Mesendoderm (in vitro differentiated cells): ENCODE results near the gene OAF.
A peak's percentile ranks its signal among the peaks of the same experiment; 100 is the strongest.

Source experiments
- DNase-seq: peaks from one replicate; pipeline ENCODE4 v3.0.0; 2013
- H2AK5ac ChIP-seq: 2 replicates; pipeline ENCODE4 v1.6.1; 2013; ENCODE audit warnings: low read length, inconsistent platforms
- H2BK120ac ChIP-seq: 2 replicates; pipeline ENCODE4 v1.6.1; 2013; ENCODE audit warnings: low read depth, mild to moderate bottlenecking, low read length, moderate library complexity, mixed read lengths
- H2BK15ac ChIP-seq: replicated peaks from 2 replicates; pipeline ENCODE4 v1.6.1; 2013; ENCODE audit warnings: low read depth, mild to moderate bottlenecking, moderate library complexity
- H2BK5ac ChIP-seq: 2 replicates; pipeline ENCODE4 v1.6.1; 2013; ENCODE audit warnings: low read length, inconsistent platforms
- H3K18ac ChIP-seq: 2 replicates; pipeline ENCODE4 v1.6.1; 2013; ENCODE audit warnings: mild to moderate bottlenecking, low read length, mixed read lengths
- H3K23ac ChIP-seq: one replicate; pipeline ENCODE4 v1.6.1; 2013; ENCODE audit warnings: low read length
- H3K27ac ChIP-seq: 2 replicates; pipeline ENCODE4 v1.5.1; 2013; ENCODE audit warnings: low read depth, mild to moderate bottlenecking, inconsistent platforms, low read length, moderate library complexity
- H3K27me3 ChIP-seq: 2 replicates; pipeline ENCODE4 v1.6.1; 2013; ENCODE audit warnings: low read length, control low read depth, mild to moderate bottlenecking, inconsistent platforms; ENCODE audit not compliant: insufficient read depth, poor library complexity
- H3K36me3 ChIP-seq: 2 replicates; pipeline ENCODE4 v1.6.1; 2013; ENCODE audit warnings: low read length, inconsistent platforms; ENCODE audit not compliant: control insufficient read depth, insufficient read depth
- H3K4ac ChIP-seq: one replicate; pipeline ENCODE4 v1.6.1; 2013; ENCODE audit warnings: low read depth, mild to moderate bottlenecking, low read length, moderate library complexity
- H3K4me1 ChIP-seq: 2 replicates; pipeline ENCODE4 v1.6.1; 2013; ENCODE audit warnings: low read depth, low read length, inconsistent platforms; ENCODE audit not compliant: control insufficient read depth
- H3K4me2 ChIP-seq: 2 replicates; pipeline ENCODE4 v1.6.1; 2013; ENCODE audit warnings: low read length
- H3K4me3 ChIP-seq: 2 replicates; pipeline ENCODE4 v1.5.1; 2013; ENCODE audit warnings: mild to moderate bottlenecking, low read length
- H3K56ac ChIP-seq: one replicate; pipeline ENCODE4 v1.6.1; 2013; ENCODE audit warnings: low read length
- H3K79me1 ChIP-seq: 2 replicates; pipeline ENCODE4 v1.6.1; 2013; ENCODE audit warnings: low read length, inconsistent platforms
- H3K79me2 ChIP-seq: 2 replicates; pipeline ENCODE4 v1.6.1; 2013; ENCODE audit warnings: mild to moderate bottlenecking, low read length; ENCODE audit not compliant: control insufficient read depth, insufficient read depth
- H3K9ac ChIP-seq: 2 replicates; pipeline ENCODE4 v1.6.1; 2013; ENCODE audit warnings: low read length, inconsistent platforms
- H4K5ac ChIP-seq: one replicate; pipeline ENCODE4 v1.6.1; 2013; ENCODE audit warnings: low read length
- H4K8ac ChIP-seq: one replicate; pipeline ENCODE4 v1.6.1; 2013; ENCODE audit warnings: low read depth, mild to moderate bottlenecking, control low read depth, low read length, moderate library complexity
- WGBS: extraction: QIAGEN DNeasy Blood & Tissue Kit; methylation state at CpG from one replicate; pipeline ENCODE4 v1.1.7; 2013; ENCODE audit warnings: low lambda C conversion rate, missing lambda C conversion rate; ENCODE audit not compliant: insufficient coverage; ENCODE audit errors: extremely low coverage; 5-methylcytosine and 5-hydroxymethylcytosine counted together

The OAF gene

GRCh38 chr11:120226714-120227113, 15.9 kb downstream of the OAF start:
- H3K4me2 ChIP-seq, result no peak overlapping the region
- H3K4ac ChIP-seq, result no peak overlapping the region
- no peak overlapping the region for H2BK5ac ChIP-seq
- no peak overlapping the region for H3K27ac ChIP-seq
- H4K8ac ChIP-seq, result no peak overlapping the region
- no peak overlapping the region for H3K23ac ChIP-seq
- no peak overlapping the region for H2BK15ac ChIP-seq
- no peak overlapping the region for H2AK5ac ChIP-seq
- no peak overlapping the region for H3K56ac ChIP-seq
- no peaks in the 10 kb centered on the region for H3K27me3 ChIP-seq
- no peaks in the 10 kb centered on the region for H3K36me3 ChIP-seq
- WGBS, result no CpG with 5 or more reads among the region's 13 CpGs
- H3K4me3 ChIP-seq, result no peak overlapping the region
- no peak for DNase-seq
- H3K9ac ChIP-seq, result no peak overlapping the region
- H3K79me2 ChIP-seq, result no peaks in the 10 kb centered on the region
- H3K18ac ChIP-seq, result no peak overlapping the region
- no peak overlapping the region for H4K5ac ChIP-seq
- H2BK120ac ChIP-seq, result no peak overlapping the region
- no peaks in the 10 kb centered on the region for H3K79me1 ChIP-seq
- H3K4me1 ChIP-seq, result no peaks in the 10 kb centered on the region

- no peaks in the 10 kb centered on the region for H3K4me1 ChIP-seq
- no peak overlapping the region for H4K5ac ChIP-seq
- no peak overlapping the region for H2AK5ac ChIP-seq
- no peak overlapping the region for H3K56ac ChIP-seq
- no peak overlapping the region for H3K4me3 ChIP-seq
- no peak overlapping the region for H4K8ac ChIP-seq
- no peaks in the 10 kb centered on the region for H3K27me3 ChIP-seq
- no peak overlapping the region for H3K27ac ChIP-seq
- no peak overlapping the region for H3K4me2 ChIP-seq
- H3K36me3 ChIP-seq, result no peaks in the 10 kb centered on the region
- no peak overlapping the region for H2BK120ac ChIP-seq
- H3K9ac ChIP-seq, result no peak overlapping the region
- H3K18ac ChIP-seq, result no peak overlapping the region
- H3K79me2 ChIP-seq, result no peaks in the 10 kb centered on the region
- H2BK15ac ChIP-seq, result no peak overlapping the region
- WGBS, result no CpG with 5 or more reads among the region's 5 CpGs
- no peak overlapping the region for H3K4ac ChIP-seq
- H3K79me1 ChIP-seq, result no peaks in the 10 kb centered on the region
- no peak overlapping the region for H3K23ac ChIP-seq
- DNase-seq, result no peak
- H2BK5ac ChIP-seq, result no peak overlapping the region
Observed at GRCh38 chr11:120227228-120227852, 16.5 kb downstream of the OAF start.

- Histone ChIP-seq H2BK5ac (no peak overlapping the region), H3K79me1 (no peaks in the 10 kb centered on the region), H3K79me2 (no peaks in the 10 kb centered on the region), H3K4me2 (no peak overlapping the region), H3K56ac (no peak overlapping the region), H2BK15ac (no peak overlapping the region), H4K8ac (no peak overlapping the region), H3K4ac (no peak overlapping the region), H4K5ac (no peak overlapping the region), H3K18ac (no peak overlapping the region), H3K9ac (no peak overlapping the region), H3K27ac (no peak overlapping the region), H3K27me3 (no peaks in the 10 kb centered on the region), H3K4me3 (no peak overlapping the region), H3K4me1 (no peaks in the 10 kb centered on the region), H2AK5ac (no peak overlapping the region), H3K36me3 (no peaks in the 10 kb centered on the region), H3K23ac (no peak overlapping the region), H2BK120ac (no peak overlapping the region)
- WGBS, result no CpG with 5 or more reads among the region's 16 CpGs
- no peak for DNase-seq
Observed at GRCh38 chr11:120228794-120229384, 18.1 kb downstream of the OAF start.

GRCh38 chr11:120229451-120230424, 18.9 kb downstream of the OAF start:
- Histone ChIP-seq H3K9ac (no peak overlapping the region), H3K4me1 (no peaks in the 10 kb centered on the region), H3K4me2 (no peak overlapping the region), H2BK15ac (no peak overlapping the region), H3K23ac (no peak overlapping the region), H3K56ac (no peak overlapping the region), H4K8ac (no peak overlapping the region), H2BK120ac (no peak overlapping the region), H3K18ac (no peak overlapping the region), H2AK5ac (no peak overlapping the region), H4K5ac (no peak overlapping the region), H3K27me3 (no peaks in the 10 kb centered on the region), H3K4me3 (no peak overlapping the region), H3K79me2 (no peaks in the 10 kb centered on the region), H2BK5ac (no peak overlapping the region), H3K4ac (no peak overlapping the region), H3K79me1 (no peaks in the 10 kb centered on the region), H3K27ac (no peak overlapping the region), H3K36me3 (no peaks in the 10 kb centered on the region)
- peak; percentile 65 for DNase-seq
- WGBS, result no CpG with 5 or more reads among the region's 17 CpGs

- no peak overlapping the region for H2BK15ac ChIP-seq
- DNase-seq, result no peak
- no peak overlapping the region for H4K5ac ChIP-seq
- no peaks in the 10 kb centered on the region for H3K36me3 ChIP-seq
- WGBS, result no CpG with 5 or more reads among the region's 5 CpGs
- no peak overlapping the region for H3K27ac ChIP-seq
- no peaks in the 10 kb centered on the region for H3K79me2 ChIP-seq
- H2BK5ac ChIP-seq, result no peak overlapping the region
- no peak overlapping the region for H3K56ac ChIP-seq
- H3K4me1 ChIP-seq, result no peaks in the 10 kb centered on the region
- no peak overlapping the region for H3K4ac ChIP-seq
- no peak overlapping the region for H3K4me2 ChIP-seq
- H3K23ac ChIP-seq, result no peak overlapping the region
- no peak overlapping the region for H3K4me3 ChIP-seq
- H3K79me1 ChIP-seq, result no peaks in the 10 kb centered on the region
- H3K27me3 ChIP-seq, result no peaks in the 10 kb centered on the region
- H2AK5ac ChIP-seq, result no peak overlapping the region
- H2BK120ac ChIP-seq, result no peak overlapping the region
- H3K9ac ChIP-seq, result no peak overlapping the region
- no peak overlapping the region for H3K18ac ChIP-seq
- H4K8ac ChIP-seq, result no peak overlapping the region
Observed at GRCh38 chr11:120230433-120231071, 19.7 kb downstream of the OAF start.
